SK-N-SH treated with all-trans-retinoic acid at 6 μM for 48 hours (cell line): ENCODE results near the gene DPP7.

ENCODE experiments used
- ATAC-seq: fragments of 200-7000 bp; cut with Tn5 transposase; 3 replicates; pipeline ENCODE4 v1.9.1; 2020; ENCODE audit warnings: mild to moderate bottlenecking, moderate library complexity
- ARNTL ChIP-seq: fragments of 450-650 bp; formaldehyde crosslinking; IDR thresholded peaks from 2 replicates; pipeline ENCODE4 v1.5.0; 2020; ENCODE audit warnings: low read depth, mild to moderate bottlenecking, moderate library complexity, borderline replicate concordance
- BACH2 ChIP-seq: fragments of 250-450 bp; sonication (Bioruptor Pico); IDR thresholded peaks from 2 replicates; pipeline ENCODE4 v1.9.0; 2021; ENCODE audit warnings: mild to moderate bottlenecking, borderline replicate concordance
- CREB5 ChIP-seq: fragments of 250-450 bp; sonication (Bioruptor Pico); IDR thresholded peaks from 2 replicates; pipeline ENCODE4 v1.5.1; 2020; ENCODE audit warnings: low read depth, mild to moderate bottlenecking, moderate library complexity
- CSDC2 ChIP-seq: fragments of 250-450 bp; sonication (Bioruptor Pico); IDR thresholded peaks from 2 replicates; pipeline ENCODE4 v1.5.0; 2020; ENCODE audit warnings: mild to moderate bottlenecking, moderate library complexity
- ESRRG ChIP-seq: fragments of 250-450 bp; sonication (Bioruptor Pico); IDR thresholded peaks from 2 replicates; pipeline ENCODE4 v1.6.1; 2021; ENCODE audit warnings: mild to moderate bottlenecking
- ISL1 ChIP-seq: fragments of 250-450 bp; sonication (Bioruptor Pico); IDR thresholded peaks from 2 replicates; pipeline ENCODE4 v2.1.2; 2022; ENCODE audit warnings: mild to moderate bottlenecking, moderate library complexity
- OSR1 ChIP-seq: fragments of 250-450 bp; sonication (Bioruptor Pico); IDR thresholded peaks from 2 replicates; pipeline ENCODE4 v1.8.0; 2022; ENCODE audit warnings: moderate library complexity, mild to moderate bottlenecking, inconsistent platforms
- PATZ1 ChIP-seq: fragments of 250-450 bp; sonication (Bioruptor Pico); IDR thresholded peaks from 2 replicates; pipeline ENCODE4 v1.8.0; 2020; ENCODE audit warnings: mild to moderate bottlenecking, moderate library complexity, borderline replicate concordance
- POU6F1 ChIP-seq: fragments of 250-450 bp; sonication (Bioruptor Pico); IDR thresholded peaks from 2 replicates; pipeline ENCODE4 v1.8.0; 2021; ENCODE audit warnings: low read depth, mild to moderate bottlenecking, moderate library complexity, borderline replicate concordance
- PPARA ChIP-seq: fragments of 250-450 bp; sonication (Bioruptor Pico); IDR thresholded peaks from 2 replicates; pipeline ENCODE4 v1.5.0; 2020; ENCODE audit warnings: mild to moderate bottlenecking, borderline replicate concordance
- SNAI2 ChIP-seq: fragments of 250-450 bp; sonication (Bioruptor Pico); IDR thresholded peaks from 2 replicates; pipeline ENCODE4 v1.5.0; 2020; ENCODE audit warnings: mild to moderate bottlenecking, moderate library complexity
- TCF4 ChIP-seq: fragments of 250-450 bp; sonication (Bioruptor Pico); IDR thresholded peaks from 2 replicates; pipeline ENCODE4 v1.8.0; 2021; ENCODE audit warnings: mild to moderate bottlenecking, moderate library complexity, borderline replicate concordance
- TOX ChIP-seq: fragments of 250-450 bp; sonication (Bioruptor Pico); IDR thresholded peaks from 2 replicates; pipeline ENCODE4 v1.8.0; 2021; ENCODE audit warnings: mild to moderate bottlenecking, moderate library complexity, borderline replicate concordance
- TSHZ2 ChIP-seq: fragments of 250-450 bp; sonication (Bioruptor Pico); IDR thresholded peaks from 2 replicates; pipeline ENCODE4 v1.5.0; 2020; ENCODE audit warnings: mild to moderate bottlenecking, moderate library complexity
- ZFP3 ChIP-seq: fragments of 250-450 bp; sonication (Bioruptor Pico); IDR thresholded peaks from 2 replicates; pipeline ENCODE4 v1.5.0; 2020; ENCODE audit warnings: mild to moderate bottlenecking, moderate library complexity
- ZFP30 ChIP-seq: fragments of 450-650 bp; formaldehyde crosslinking; IDR thresholded peaks from 2 replicates; pipeline ENCODE4 v1.5.0; 2022; ENCODE audit warnings: mild to moderate bottlenecking, moderate library complexity
- ZNF565 ChIP-seq: fragments of 450-650 bp; formaldehyde crosslinking; conservative IDR thresholded peaks from 2 replicates; pipeline ENCODE4 v1.5.0; 2020; ENCODE audit warnings: low read depth, mild to moderate bottlenecking, moderate library complexity
- ZNF70 ChIP-seq: fragments of 450-650 bp; formaldehyde crosslinking; IDR thresholded peaks from 2 replicates; pipeline ENCODE4 v1.5.0; 2020; ENCODE audit warnings: mild to moderate bottlenecking, moderate library complexity
- ZNF8 ChIP-seq: fragments of 450-650 bp; formaldehyde crosslinking; IDR thresholded peaks from 2 replicates; pipeline ENCODE4 v1.5.0; 2020; ENCODE audit warnings: mild to moderate bottlenecking, moderate library complexity

DPP7 gene

GRCh38 chr9:137157618-137158415 is 43.3 kb upstream of the DPP7 start:
- no peak for ATAC-seq
- TF ChIP-seq CREB5 (no peak), TSHZ2 (CRISPR knock-in tag) (no peak), ZNF565 (CRISPR knock-in tag) (no peak), ZFP3 (CRISPR knock-in tag) (no peak), ISL1 (no peak), ZNF8 (CRISPR knock-in tag) (no peak), CSDC2 (CRISPR knock-in tag) (no peak), TCF4 (CRISPR knock-in tag) (no peak), OSR1 (CRISPR knock-in tag) (no peak), TOX (CRISPR knock-in tag) (no peak), BACH2 (no peak), ZFP30 (CRISPR knock-in tag) (no peak), PATZ1 (no peak), SNAI2 (CRISPR knock-in tag) (no peak), PPARA (CRISPR knock-in tag) (no peak)
- TF ChIP-seq, all 23 proteins: peak for 0

GRCh38 chr9:137156567-137157375 is 42.2 kb upstream of the DPP7 start:
- no peak for TF ChIP-seq TCF4 (CRISPR knock-in tag)
- no peak for TF ChIP-seq TSHZ2 (CRISPR knock-in tag)
- no peak for TF ChIP-seq TOX (CRISPR knock-in tag)
- no peak for TF ChIP-seq ARNTL (CRISPR knock-in tag)
- no peak for TF ChIP-seq ZNF70 (CRISPR knock-in tag)
- TF ChIP-seq ESRRG (CRISPR knock-in tag) = no peak
- TF ChIP-seq PPARA (CRISPR knock-in tag) = no peak
- TF ChIP-seq POU6F1 (CRISPR knock-in tag) = no peak
- ATAC-seq = no peak
